OCI-LY7 (cell line): Measurements from ENCODE around the gene ROBO1.

Source experiments
- EZH2phosphoT487 ChIP-seq: fragments of 200-600 bp; sonication (generic); IDR thresholded peaks from 2 replicates; pipeline ENCODE4 v1.6.1; 2018; ENCODE audit warnings: low read depth, borderline replicate concordance, mild to moderate bottlenecking, mixed run types, antibody characterized with exemption, low read length, moderate library complexity, mixed read lengths
- TF ChIP-seq, protein P1 (sequence below): fragments of 200-600 bp; sonication (generic); conservative IDR thresholded peaks from 2 replicates; pipeline ENCODE4 v1.5.1; 2014; ENCODE audit warnings: mild to moderate bottlenecking, antibody characterized with exemption, low read length, moderate library complexity, mixed read lengths

DNA sequence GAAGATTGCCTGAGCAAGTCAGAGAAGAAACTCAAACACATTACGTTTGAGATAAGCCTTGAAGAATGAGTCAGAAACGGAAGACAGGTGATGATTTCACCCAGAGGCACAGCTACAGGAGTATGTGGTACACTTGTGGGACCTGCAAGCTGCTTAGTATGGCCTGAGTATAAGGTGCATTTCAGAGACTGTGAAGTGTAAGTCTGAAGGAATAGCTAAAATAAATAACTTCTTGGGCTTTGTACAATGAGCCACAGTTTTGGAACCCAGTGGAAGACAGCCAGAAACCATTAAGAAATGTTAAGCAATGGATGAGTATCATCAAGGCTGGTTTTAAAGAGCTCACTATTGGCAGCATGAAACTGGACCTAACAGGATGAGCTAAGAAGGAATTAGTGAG, 826.2 kb downstream of the ROBO1 start:
- TF ChIP-seq, protein P1, sequence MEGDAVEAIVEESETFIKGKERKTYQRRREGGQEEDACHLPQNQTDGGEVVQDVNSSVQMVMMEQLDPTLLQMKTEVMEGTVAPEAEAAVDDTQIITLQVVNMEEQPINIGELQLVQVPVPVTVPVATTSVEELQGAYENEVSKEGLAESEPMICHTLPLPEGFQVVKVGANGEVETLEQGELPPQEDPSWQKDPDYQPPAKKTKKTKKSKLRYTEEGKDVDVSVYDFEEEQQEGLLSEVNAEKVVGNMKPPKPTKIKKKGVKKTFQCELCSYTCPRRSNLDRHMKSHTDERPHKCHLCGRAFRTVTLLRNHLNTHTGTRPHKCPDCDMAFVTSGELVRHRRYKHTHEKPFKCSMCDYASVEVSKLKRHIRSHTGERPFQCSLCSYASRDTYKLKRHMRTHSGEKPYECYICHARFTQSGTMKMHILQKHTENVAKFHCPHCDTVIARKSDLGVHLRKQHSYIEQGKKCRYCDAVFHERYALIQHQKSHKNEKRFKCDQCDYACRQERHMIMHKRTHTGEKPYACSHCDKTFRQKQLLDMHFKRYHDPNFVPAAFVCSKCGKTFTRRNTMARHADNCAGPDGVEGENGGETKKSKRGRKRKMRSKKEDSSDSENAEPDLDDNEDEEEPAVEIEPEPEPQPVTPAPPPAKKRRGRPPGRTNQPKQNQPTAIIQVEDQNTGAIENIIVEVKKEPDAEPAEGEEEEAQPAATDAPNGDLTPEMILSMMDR: no peak
- no peak for TF ChIP-seq EZH2phosphoT487
